HFF-Myc (cell line): ENCODE results near the gene TOMM34.

Experiments used
- DNase-seq: peaks from one replicate; pipeline ENCODE4 v3.0.0-alpha.2; 2011; ENCODE audit warnings: low read depth; ENCODE audit errors: extremely low read depth
- H3K4me3 ChIP-seq: replicated peaks from 2 replicates; pipeline ENCODE4 v1.5.1; 2011; ENCODE audit warnings: low read depth, mild to moderate bottlenecking, control low read depth, low read length
- TF ChIP-seq, protein P1 (sequence below): IDR thresholded peaks from 2 replicates; pipeline ENCODE4 v1.5.1; 2012; ENCODE audit warnings: mild to moderate bottlenecking, low read depth, low read length, control low read depth; ENCODE audit errors: missing control alignments

The TOMM34 gene

DNA sequence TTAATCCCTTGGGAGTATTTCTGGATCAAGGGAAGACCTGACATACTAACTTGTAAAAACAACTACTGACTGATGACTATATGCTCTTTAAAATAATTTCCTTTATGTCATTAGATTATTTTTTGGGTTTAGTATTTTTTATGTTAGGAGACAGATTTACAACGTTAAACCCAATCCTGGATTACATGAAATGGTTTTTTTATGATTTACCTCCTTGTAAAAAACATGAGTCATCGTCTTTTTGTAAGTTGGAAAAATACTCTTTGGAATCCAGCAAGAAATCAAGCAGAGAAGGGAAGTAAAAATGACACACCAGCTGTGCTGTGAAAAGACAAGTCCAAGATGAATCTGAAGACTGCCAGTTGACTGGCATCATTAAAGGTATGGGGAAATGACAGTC lies 12.9 kb upstream of the TOMM34 start:
- no peak overlapping the region for H3K4me3 ChIP-seq
- TF ChIP-seq, protein P1, sequence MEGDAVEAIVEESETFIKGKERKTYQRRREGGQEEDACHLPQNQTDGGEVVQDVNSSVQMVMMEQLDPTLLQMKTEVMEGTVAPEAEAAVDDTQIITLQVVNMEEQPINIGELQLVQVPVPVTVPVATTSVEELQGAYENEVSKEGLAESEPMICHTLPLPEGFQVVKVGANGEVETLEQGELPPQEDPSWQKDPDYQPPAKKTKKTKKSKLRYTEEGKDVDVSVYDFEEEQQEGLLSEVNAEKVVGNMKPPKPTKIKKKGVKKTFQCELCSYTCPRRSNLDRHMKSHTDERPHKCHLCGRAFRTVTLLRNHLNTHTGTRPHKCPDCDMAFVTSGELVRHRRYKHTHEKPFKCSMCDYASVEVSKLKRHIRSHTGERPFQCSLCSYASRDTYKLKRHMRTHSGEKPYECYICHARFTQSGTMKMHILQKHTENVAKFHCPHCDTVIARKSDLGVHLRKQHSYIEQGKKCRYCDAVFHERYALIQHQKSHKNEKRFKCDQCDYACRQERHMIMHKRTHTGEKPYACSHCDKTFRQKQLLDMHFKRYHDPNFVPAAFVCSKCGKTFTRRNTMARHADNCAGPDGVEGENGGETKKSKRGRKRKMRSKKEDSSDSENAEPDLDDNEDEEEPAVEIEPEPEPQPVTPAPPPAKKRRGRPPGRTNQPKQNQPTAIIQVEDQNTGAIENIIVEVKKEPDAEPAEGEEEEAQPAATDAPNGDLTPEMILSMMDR: no peak
- DNase-seq: no peak

DNA sequence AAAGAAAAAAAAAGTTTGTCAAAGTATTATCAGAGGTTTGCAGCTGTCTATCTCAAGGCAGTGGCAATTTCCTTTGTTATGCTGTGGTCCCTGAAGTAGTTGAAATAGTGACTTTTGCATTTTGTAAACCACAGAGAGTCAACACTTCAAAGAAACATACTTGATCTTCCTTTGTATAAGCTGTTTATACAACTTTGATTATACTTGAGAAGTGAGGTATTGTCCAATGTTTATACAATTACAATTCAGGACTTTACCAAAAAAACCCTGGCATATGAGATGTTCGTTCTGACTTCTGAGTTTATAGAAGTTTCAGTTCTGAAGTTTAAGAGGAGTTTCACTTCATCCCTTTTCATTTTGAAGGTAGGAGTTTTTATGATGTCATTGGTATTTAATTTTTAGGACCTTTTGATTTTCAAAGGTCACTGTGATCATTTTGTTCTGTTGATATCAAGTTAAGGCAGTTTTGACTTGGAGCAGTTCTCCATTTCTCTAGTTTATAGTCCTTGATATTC lies 10.1 kb upstream of the TOMM34 start:
- DNase-seq: no peak
- TF ChIP-seq, protein P1: no peak
- no peak overlapping the region for H3K4me3 ChIP-seq

DNA sequence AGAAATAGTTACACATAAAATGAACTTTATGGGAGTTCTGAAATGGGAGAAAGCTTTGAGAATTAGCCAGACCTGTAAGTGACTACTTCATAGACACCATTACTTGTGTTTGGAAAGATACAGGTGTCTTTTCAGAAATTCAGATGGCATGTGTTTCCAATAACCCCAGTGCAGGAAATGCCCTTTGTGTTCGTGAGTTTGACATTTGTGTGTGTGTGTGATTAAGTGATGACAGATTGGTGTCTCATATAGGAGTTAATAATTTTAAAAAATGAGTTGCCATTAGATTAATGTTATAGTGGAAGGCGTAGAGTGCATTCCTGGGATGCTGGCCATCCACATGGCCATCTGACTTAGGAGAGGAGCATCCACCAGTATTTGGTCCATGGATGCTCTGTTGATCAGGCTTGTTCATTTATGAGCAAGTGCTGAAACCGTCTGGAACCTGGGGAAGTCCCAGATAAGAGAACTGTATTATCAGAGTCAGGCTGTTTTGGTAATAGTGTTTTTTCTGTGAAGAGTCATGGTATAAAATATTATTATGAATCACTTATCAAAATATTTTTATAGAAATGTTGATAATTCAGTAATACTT lies 9.2 kb upstream of the TOMM34 start:
- peak overlapping the region; percentile 96 for H3K4me3 ChIP-seq
- no peak for DNase-seq
- TF ChIP-seq, protein P1: no peak

DNA sequence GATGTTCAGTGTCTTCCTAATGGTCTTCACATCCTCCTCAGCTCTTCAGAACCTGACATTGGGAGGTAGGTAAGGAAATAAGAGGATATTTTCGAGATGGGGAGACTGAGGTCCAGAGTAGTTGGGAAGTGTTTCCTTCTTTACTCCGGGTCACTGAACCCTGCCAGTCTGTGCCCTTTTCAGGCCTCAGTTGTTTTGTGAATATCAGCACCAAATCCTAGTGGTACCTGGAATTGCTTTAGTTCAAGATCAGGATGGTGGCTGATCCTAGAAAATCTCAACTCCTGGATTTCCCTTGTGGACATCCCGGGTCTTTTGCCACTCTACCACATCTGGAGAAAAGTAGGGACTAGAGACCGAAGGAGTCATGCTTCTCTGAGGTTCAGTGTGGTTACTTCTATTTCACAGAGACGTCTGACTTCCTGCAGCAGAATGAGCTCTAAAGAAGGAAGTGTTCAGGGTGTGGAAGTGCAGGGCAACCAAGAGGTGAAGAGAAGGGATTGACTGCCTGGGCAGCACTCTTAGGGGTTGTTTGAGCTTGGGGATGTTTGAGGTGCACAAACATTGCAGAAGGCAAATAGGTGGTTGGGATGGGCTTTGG lies 7.1 kb upstream of the TOMM34 start:
- TF ChIP-seq, protein P1: no peak
- no peak for DNase-seq
- peak overlapping the region; percentile 96 for H3K4me3 ChIP-seq

DNA sequence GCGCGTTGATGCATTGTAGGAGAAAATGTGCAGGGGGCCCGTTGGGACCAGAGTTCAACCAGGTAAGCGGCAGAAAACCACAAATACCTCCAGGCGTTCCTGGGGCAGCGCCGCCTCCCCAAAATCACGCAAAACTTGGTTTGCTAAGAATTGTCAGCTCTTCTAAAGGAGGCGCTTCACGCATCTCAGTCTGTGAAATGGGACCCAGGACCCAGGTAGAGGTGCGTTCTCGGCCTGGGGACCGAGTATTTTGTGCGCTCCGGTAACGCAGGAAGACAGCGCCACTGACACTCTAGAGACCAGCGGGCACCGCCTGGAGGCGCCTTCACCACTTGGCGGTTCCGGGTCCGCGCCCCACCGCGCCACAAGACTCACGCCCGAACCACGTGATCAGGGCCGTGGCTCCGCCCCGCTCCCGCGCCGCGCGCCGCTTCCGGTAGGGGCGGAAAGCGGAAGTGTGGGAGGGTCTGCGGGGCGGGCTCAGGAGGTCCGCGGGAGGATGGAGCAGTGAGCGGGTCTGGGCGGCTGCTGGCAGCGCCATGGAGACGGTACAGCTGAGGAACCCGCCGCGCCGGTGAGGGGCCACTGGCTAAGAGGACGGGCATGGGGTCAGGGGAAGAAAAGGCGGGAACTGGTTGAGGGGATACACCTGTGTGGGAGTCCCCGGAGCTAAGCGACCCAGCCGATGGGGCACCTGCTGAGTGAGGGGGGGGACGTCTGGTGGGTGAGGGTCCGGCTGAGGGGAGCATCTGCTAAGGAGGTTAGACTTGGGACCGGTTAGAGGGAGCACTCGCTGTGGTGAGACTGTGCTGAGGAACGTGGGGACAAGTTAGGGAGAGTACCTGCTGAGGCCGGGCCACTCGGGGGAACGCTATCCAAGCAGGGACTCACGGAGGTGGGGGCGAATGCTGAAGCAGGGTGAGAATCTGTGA lies 6.1 kb upstream of the TOMM34 start, which contains the start of gene STK4:
Gene STK4 (plus strand): TSS at position 483 of the 932 bp plus-strand sequence. CDS start 57 bp downstream, at position 540.
- TF ChIP-seq, protein P1: peak; percentile 40
- peak within 1 kb of the TSS; percentile 96 for H3K4me3 ChIP-seq
- DNase-seq: no peak

DNA sequence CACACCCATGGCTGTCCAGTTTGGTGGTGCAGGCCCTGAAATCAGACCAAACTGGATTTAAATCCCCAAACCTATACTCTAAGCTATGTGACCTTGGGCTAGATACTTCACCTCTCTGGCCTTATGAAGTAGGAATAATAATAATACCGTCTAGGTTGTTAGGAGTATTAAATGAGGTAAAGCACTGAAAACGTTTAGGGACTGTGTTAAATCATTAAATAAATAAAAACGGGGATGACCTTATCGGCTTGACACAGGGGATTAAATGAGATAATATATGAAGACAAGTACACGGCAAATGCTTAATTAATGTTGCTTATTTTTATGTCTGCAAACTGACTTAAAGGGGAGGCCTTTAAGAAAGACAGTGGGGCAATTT lies 5.4 kb upstream of the TOMM34 start:
- no peak for DNase-seq
- H3K4me3 ChIP-seq: peak overlapping the region; percentile 96
- TF ChIP-seq, protein P1: no peak
